Measurements from ENCODE around the gene DIAPH2.

- TF ChIP-seq TARDBP (IDR thresholded peaks at IDR 0.05) (no peak), FOXK2 (IDR thresholded peaks at IDR 0.05) (no peak), BHLHE40 (IDR thresholded peaks at IDR 0.05; ENCODE audit: borderline replicate concordance) (no peak), FOXM1 (IDR thresholded peaks at IDR 0.05; ENCODE audit: borderline replicate concordance) (no peak), SP1 (IDR thresholded peaks at IDR 0.05) (no peak), L3MBTL2 (conservative IDR thresholded peaks at IDR 0.05) (no peak), PKNOX1 (IDR thresholded peaks at IDR 0.05) (no peak)
These were observed 641.8 kb downstream of the DIAPH2 start for GRCh38 chrX:97326456-97326855.
